Breast epithelium (tissue), 4 donors: ENCODE results near the gene TOMM22. TPM values are rescaled to one million over a fixed set of nuclear protein-coding genes. Genes with fewer than 3 reads are reported as not detected.
A peak's percentile ranks its signal among the peaks of the same experiment; 100 is the strongest.

Source experiments
- DNase-seq, 2 donors: peaks; one replicate each; pipeline ENCODE4 v3.0.0-alpha.2; 2019; ENCODE audit warnings: low spot score in 2 of 2
- H3K27ac ChIP-seq, 2 donors: fragments of 200-600 bp; sonication (generic) in 1 of 2; one replicate each; pipeline ENCODE4 v1.5.1; 2016 to 2019; ENCODE audit warnings: mild to moderate bottlenecking in 1 of 2
- H3K27me3 ChIP-seq, 2 donors: fragments of 200-600 bp; sonication (generic) in 1 of 2; one replicate each; pipeline versions ENCODE4 v1.5.1 to v1.6.0; 2017 to 2019; ENCODE audit warnings: control low read depth in 1 of 2, mild to moderate bottlenecking in 1 of 2
- H3K36me3 ChIP-seq: fragments of 200-600 bp; one replicate; pipeline ENCODE4 v1.5.1; 2019
- H3K4me1 ChIP-seq, 2 donors: fragments of 200-600 bp; sonication (generic); one replicate each; pipeline ENCODE4 v1.5.1; 2016 to 2019; ENCODE audit warnings: control low read depth in 1 of 2
- H3K4me3 ChIP-seq, 3 donors: fragments of 200-600 bp; sonication (generic); 1 replicate in 2 of 3; 2 replicates in 1 of 3; pipeline ENCODE4 v1.5.1; 2016 to 2019; ENCODE audit warnings: mild to moderate bottlenecking in 3 of 3, moderate library complexity in 2 of 3
- H3K9me3 ChIP-seq, 2 donors: fragments of 200-600 bp; sonication (generic) in 1 of 2; one replicate each; pipeline ENCODE4 v1.5.1; 2016 to 2019; ENCODE audit warnings: control low read depth in 1 of 2
- POLR2A ChIP-seq: fragments of 450-650 bp; IDR thresholded peaks from one replicate; pipeline ENCODE4 v1.6.1; 2016; ENCODE audit warnings: antibody characterized with exemption, mild to moderate bottlenecking, moderate library complexity
- POLR2AphosphoS5 ChIP-seq, 3 donors: sonication (generic); formaldehyde crosslinking; IDR thresholded peaks; one replicate each; pipeline ENCODE4 v1.6.1; 2017; ENCODE audit warnings: antibody characterized with exemption in 3 of 3
- intact Hi-C: fragments of 100-400 bp; cut with DNase I; formaldehyde crosslinking; loops from one replicate; pipeline ENCODE4 v1.15.1; 2023; ENCODE audit warnings: low total_unique reads
- total RNA-seq, 3 donors: library from RNA; depleted of rRNA; stranded (reverse); fragments of >200 nt; gene quantifications; one replicate each; pipeline ENCODE4 v1.1.0, GENCODE V29; 2016
- TF ChIP-seq, protein P1 (sequence below), 3 donors: fragments of 450-650 bp; IDR thresholded peaks; one replicate each; pipeline ENCODE4 v1.5.1; 2016 to 2017; ENCODE audit warnings: antibody characterized with exemption in 3 of 3, mild to moderate bottlenecking in 3 of 3, moderate library complexity in 3 of 3

Gene TOMM22
- total RNA-seq, 3 donors from 2014 or later: 30.6 to 37.3 (median 32.8) TPM

- no peak for DNase-seq
- intact Hi-C loops: no loop called here
- H3K4me3 ChIP-seq: no peak overlapping the region
- no peaks in the 10 kb centered on the region for H3K27me3 ChIP-seq
- H3K27ac ChIP-seq: no peak overlapping the region
- no peaks in the 10 kb centered on the region for H3K9me3 ChIP-seq
- TF ChIP-seq POLR2AphosphoS5 (IDR thresholded peaks at IDR 0.05) (no peak), POLR2A (no peak)
- TF ChIP-seq, protein P1, sequence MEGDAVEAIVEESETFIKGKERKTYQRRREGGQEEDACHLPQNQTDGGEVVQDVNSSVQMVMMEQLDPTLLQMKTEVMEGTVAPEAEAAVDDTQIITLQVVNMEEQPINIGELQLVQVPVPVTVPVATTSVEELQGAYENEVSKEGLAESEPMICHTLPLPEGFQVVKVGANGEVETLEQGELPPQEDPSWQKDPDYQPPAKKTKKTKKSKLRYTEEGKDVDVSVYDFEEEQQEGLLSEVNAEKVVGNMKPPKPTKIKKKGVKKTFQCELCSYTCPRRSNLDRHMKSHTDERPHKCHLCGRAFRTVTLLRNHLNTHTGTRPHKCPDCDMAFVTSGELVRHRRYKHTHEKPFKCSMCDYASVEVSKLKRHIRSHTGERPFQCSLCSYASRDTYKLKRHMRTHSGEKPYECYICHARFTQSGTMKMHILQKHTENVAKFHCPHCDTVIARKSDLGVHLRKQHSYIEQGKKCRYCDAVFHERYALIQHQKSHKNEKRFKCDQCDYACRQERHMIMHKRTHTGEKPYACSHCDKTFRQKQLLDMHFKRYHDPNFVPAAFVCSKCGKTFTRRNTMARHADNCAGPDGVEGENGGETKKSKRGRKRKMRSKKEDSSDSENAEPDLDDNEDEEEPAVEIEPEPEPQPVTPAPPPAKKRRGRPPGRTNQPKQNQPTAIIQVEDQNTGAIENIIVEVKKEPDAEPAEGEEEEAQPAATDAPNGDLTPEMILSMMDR (IDR thresholded peaks at IDR 0.05): no peak
- no peaks in the 10 kb centered on the region for H3K4me1 ChIP-seq
- H3K36me3 ChIP-seq: no peaks in the 10 kb centered on the region
These were observed 38.6 kb downstream of the TOMM22 start for GRCh38 chr22:38720350-38720749.

GRCh38 chr22:38721551-38721950 lies 39.8 kb downstream of the TOMM22 start:
- Histone ChIP-seq H3K27me3 (no peaks in the 10 kb centered on the region), H3K36me3 (no peaks in the 10 kb centered on the region), H3K4me3 (no peak overlapping the region), H3K9me3 (no peaks in the 10 kb centered on the region), H3K27ac (no peak overlapping the region), H3K4me1 (no peaks in the 10 kb centered on the region)
- peak in 1 of 2 donors; percentile 31 for DNase-seq
- intact Hi-C loops: no loop called here
- TF ChIP-seq POLR2AphosphoS5 (IDR thresholded peaks at IDR 0.05): no peak
- TF ChIP-seq POLR2A: no peak
- TF ChIP-seq, protein P1 (IDR thresholded peaks at IDR 0.05): no peak

GRCh38 chr22:38724176-38724575 lies 42.4 kb downstream of the TOMM22 start:
- intact Hi-C loops: no loop called here
- Histone ChIP-seq H3K27ac (no peak overlapping the region), H3K27me3 (no peaks in the 10 kb centered on the region), H3K4me1 (no peaks in the 10 kb centered on the region), H3K36me3 (peaks cover 7% of the 10 kb centered on the region), H3K4me3 (no peak overlapping the region), H3K9me3 (no peaks in the 10 kb centered on the region)
- TF ChIP-seq, protein P1 (IDR thresholded peaks at IDR 0.05): no peak
- no peak for TF ChIP-seq POLR2AphosphoS5 (IDR thresholded peaks at IDR 0.05)
- no peak for TF ChIP-seq POLR2A
- DNase-seq: no peak

GRCh38 chr22:38724926-38725571 lies 43.3 kb downstream of the TOMM22 start:
- H3K27me3 ChIP-seq: no peaks in the 10 kb centered on the region
- TF ChIP-seq, protein P1 (IDR thresholded peaks at IDR 0.05): peak in 1 of 3 donors; percentile 27
- TF ChIP-seq POLR2A (no peak), POLR2AphosphoS5 (IDR thresholded peaks at IDR 0.05) (no peak)
- H3K9me3 ChIP-seq: no peaks in the 10 kb centered on the region
- H3K27ac ChIP-seq: no peak overlapping the region
- intact Hi-C loops: no loop called here
- H3K36me3 ChIP-seq: peaks cover 14% of the 10 kb centered on the region
- H3K4me3 ChIP-seq: no peak overlapping the region
- H3K4me1 ChIP-seq: no peaks in the 10 kb centered on the region
- peak in 1 of 2 donors; percentile 31 for DNase-seq

GRCh38 chr22:38725900-38726655 lies 44.3 kb downstream of the TOMM22 start:
- Histone ChIP-seq H3K36me3 (peaks cover 18% of the 10 kb centered on the region), H3K4me3 (no peak overlapping the region), H3K9me3 (no peaks in the 10 kb centered on the region), H3K27me3 (no peaks in the 10 kb centered on the region), H3K27ac (no peak overlapping the region), H3K4me1 (no peaks in the 10 kb centered on the region)
- intact Hi-C loops: no loop called here
- peak in 1 of 2 donors; percentile 33 for DNase-seq
- TF ChIP-seq, protein P1 (IDR thresholded peaks at IDR 0.05): no peak
- no peak for TF ChIP-seq POLR2A
- TF ChIP-seq POLR2AphosphoS5 (IDR thresholded peaks at IDR 0.05): no peak
